Neural progenitor cell (in vitro differentiated cells): ENCODE data around the gene ANK3. TPM values are rescaled to one million over a fixed set of nuclear protein-coding genes. Genes with fewer than 3 reads are reported as not detected.

ENCODE experiments used
- DNase-seq: peaks from one replicate; pipeline ENCODE4 v3.0.0-alpha.2; 2016; ENCODE audit warnings: low spot score
- H2AFZ ChIP-seq: fragments of 200-600 bp; sonication (generic); replicated peaks from 2 replicates; pipeline ENCODE4 v1.6.1; 2016; ENCODE audit warnings: antibody characterized with exemption
- H3F3A ChIP-seq: fragments of 200-600 bp; sonication (generic); 2 replicates; pipeline ENCODE4 v1.6.1; 2016; ENCODE audit warnings: antibody characterized with exemption, low read depth
- H3K27ac ChIP-seq: fragments of 200-600 bp; sonication (generic); 2 replicates; pipeline ENCODE4 v1.5.1; 2016; ENCODE audit warnings: mild to moderate bottlenecking
- H3K27me3 ChIP-seq: fragments of 200-600 bp; sonication (generic); 2 replicates; pipeline ENCODE4 v1.6.1; 2016; ENCODE audit warnings: mild to moderate bottlenecking, moderate library complexity
- H3K36me3 ChIP-seq: fragments of 200-600 bp; sonication (generic); 2 replicates; pipeline ENCODE4 v1.5.1; 2016
- H3K4me1 ChIP-seq: fragments of 200-600 bp; sonication (generic); 2 replicates; pipeline ENCODE4 v1.6.1; 2016; ENCODE audit warnings: mixed run types
- H3K4me2 ChIP-seq: fragments of 200-600 bp; sonication (generic); 2 replicates; pipeline ENCODE4 v1.6.1; 2016
- H3K4me3 ChIP-seq: fragments of 200-600 bp; sonication (generic); 2 replicates; pipeline ENCODE4 v1.5.1; 2016
- H3K79me2 ChIP-seq: fragments of 200-600 bp; sonication (generic); 2 replicates; pipeline ENCODE4 v1.6.1; 2016; ENCODE audit warnings: low read depth
- H3K9ac ChIP-seq: fragments of 200-600 bp; sonication (generic); 2 replicates; pipeline ENCODE4 v1.6.1; 2016
- H3K9me3 ChIP-seq: fragments of 200-600 bp; sonication (generic); 2 replicates; pipeline ENCODE4 v1.5.1; 2016; ENCODE audit warnings: low read depth
- H4K20me1 ChIP-seq: fragments of 200-600 bp; sonication (generic); 2 replicates; pipeline ENCODE4 v1.6.1; 2016; ENCODE audit warnings: low read depth
- H3K27ac Mint-ChIP-seq: 3 replicates; pipeline ENCODE4 v1.8.0; 2021; ENCODE audit warnings: mixed read lengths
- H3K27me3 Mint-ChIP-seq: 2 replicates; pipeline ENCODE4 v1.8.0; 2022; ENCODE audit warnings: low read depth, mild to moderate bottlenecking, inconsistent platforms, moderate library complexity, mixed read lengths; ENCODE audit not compliant: insufficient read depth
- H3K36me3 Mint-ChIP-seq: 3 replicates; pipeline ENCODE4 v1.8.0; 2021; ENCODE audit warnings: mixed read lengths
- H3K4me1 Mint-ChIP-seq: 3 replicates; pipeline ENCODE4 v1.8.0; 2021; ENCODE audit warnings: mixed read lengths
- H3K4me3 Mint-ChIP-seq: 3 replicates; pipeline ENCODE4 v1.8.0; 2021; ENCODE audit warnings: mild to moderate bottlenecking, moderate library complexity, mixed read lengths
- H3K9me3 Mint-ChIP-seq: 3 replicates; pipeline ENCODE4 v1.8.0; 2020; ENCODE audit warnings: mixed read lengths
- EZH2 ChIP-seq: fragments of 200-600 bp; sonication (generic); IDR thresholded peaks from 2 replicates; pipeline ENCODE4 v1.6.1; 2017; ENCODE audit warnings: antibody characterized with exemption, mild to moderate bottlenecking, moderate library complexity
- EZH2phosphoT487 ChIP-seq: fragments of 200-600 bp; sonication (generic); IDR thresholded peaks from 2 replicates; pipeline ENCODE4 v1.6.1; 2017; ENCODE audit warnings: antibody characterized with exemption
- total RNA-seq: library from RNA; depleted of rRNA; stranded (reverse); fragments of >200 nt; gene quantifications from 2 replicates; pipeline ENCODE4 v1.2.3, GENCODE V29; 2015; ENCODE audit warnings: low replicate concordance
- TF ChIP-seq, protein P1 (sequence below): fragments of 200-600 bp; sonication (generic); IDR thresholded peaks from 2 replicates; pipeline ENCODE4 v1.5.1; 2017; ENCODE audit warnings: antibody characterized with exemption, mild to moderate bottlenecking

The ANK3 gene
- total RNA-seq, 1 donor from 2014 or later, result 54.1 TPM

DNA sequence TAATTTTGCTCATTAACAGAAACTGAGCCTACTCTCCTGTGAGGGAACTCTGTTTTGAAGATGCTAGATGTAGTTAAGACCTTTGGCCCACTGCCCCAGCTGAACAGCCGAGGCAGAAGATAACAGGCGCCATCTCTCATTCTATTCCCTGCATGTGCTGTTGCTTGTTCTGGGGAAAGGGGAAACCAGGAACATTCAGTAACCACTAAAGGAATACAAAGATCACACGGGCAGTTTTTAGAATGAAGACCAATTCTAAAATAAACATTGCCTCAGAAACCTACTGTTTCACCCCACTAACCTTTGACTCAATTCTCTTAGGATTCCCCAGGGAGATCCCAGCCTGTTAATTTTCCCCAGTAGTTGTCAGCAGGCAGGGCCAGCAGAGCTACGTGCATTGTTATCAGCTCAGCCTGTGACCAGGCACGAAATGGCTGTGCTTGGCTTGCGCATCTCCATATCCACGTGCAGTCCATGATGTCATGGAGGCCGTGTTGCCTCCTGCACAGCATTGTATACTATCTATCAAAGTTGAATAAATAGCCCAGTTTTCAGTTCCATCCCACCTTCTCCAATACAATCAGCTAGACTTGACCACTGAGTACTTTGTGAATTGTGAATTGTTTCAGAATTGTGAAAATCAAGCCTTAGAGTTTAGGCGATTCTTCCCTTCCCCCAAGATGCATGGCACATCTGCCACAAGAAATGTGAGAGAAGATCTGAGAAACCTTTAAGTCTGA, 36.0 kb downstream of the ANK3 start:
- Histone ChIP-seq H3F3A (peaks cover 3% of the 10 kb centered on the region), H3K36me3 (no peaks in the 10 kb centered on the region), H3K4me2 (peak overlapping the region; percentile 21), H4K20me1 (no peaks in the 10 kb centered on the region), H3K27me3 (no peaks in the 10 kb centered on the region), H2AFZ (peak overlapping the region; percentile 81), H3K79me2 (no peaks in the 10 kb centered on the region), H3K27ac (no peak overlapping the region), H3K9me3 (no peaks in the 10 kb centered on the region), H3K9ac (no peak overlapping the region), H3K4me1 (peaks cover 22% of the 10 kb centered on the region), H3K4me3 (no peak overlapping the region)
- no peaks in the 10 kb centered on the region for H3K36me3 Mint-ChIP-seq
- H3K4me3 Mint-ChIP-seq, result no peak overlapping the region
- DNase-seq, result peak; percentile 51
- no peaks in the 10 kb centered on the region for H3K27me3 Mint-ChIP-seq
- no peak overlapping the region for H3K27ac Mint-ChIP-seq
- TF ChIP-seq EZH2phosphoT487, result no peak
- no peak for TF ChIP-seq EZH2
- TF ChIP-seq, protein P1, sequence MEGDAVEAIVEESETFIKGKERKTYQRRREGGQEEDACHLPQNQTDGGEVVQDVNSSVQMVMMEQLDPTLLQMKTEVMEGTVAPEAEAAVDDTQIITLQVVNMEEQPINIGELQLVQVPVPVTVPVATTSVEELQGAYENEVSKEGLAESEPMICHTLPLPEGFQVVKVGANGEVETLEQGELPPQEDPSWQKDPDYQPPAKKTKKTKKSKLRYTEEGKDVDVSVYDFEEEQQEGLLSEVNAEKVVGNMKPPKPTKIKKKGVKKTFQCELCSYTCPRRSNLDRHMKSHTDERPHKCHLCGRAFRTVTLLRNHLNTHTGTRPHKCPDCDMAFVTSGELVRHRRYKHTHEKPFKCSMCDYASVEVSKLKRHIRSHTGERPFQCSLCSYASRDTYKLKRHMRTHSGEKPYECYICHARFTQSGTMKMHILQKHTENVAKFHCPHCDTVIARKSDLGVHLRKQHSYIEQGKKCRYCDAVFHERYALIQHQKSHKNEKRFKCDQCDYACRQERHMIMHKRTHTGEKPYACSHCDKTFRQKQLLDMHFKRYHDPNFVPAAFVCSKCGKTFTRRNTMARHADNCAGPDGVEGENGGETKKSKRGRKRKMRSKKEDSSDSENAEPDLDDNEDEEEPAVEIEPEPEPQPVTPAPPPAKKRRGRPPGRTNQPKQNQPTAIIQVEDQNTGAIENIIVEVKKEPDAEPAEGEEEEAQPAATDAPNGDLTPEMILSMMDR, result no peak
- no peaks in the 10 kb centered on the region for H3K9me3 Mint-ChIP-seq
- peaks cover 33% of the 10 kb centered on the region for H3K4me1 Mint-ChIP-seq

DNA sequence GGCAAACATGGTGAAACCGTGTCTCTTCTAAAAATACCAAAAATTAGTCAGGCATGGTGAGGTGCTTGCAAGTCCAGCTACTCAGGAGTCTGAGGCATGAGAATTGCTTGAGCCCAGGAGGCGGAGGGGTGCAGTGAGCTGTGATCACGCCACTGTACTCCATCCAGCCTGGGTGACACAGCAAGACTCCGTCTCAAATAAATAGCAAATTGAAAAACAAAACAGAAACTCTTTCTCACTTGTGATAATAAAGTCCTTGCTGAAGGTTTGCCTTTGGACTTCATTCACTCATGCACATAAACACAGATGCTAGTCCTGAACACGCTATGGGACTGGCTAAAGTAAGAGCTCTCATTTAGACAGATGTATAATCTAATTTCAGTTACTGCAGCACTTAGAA, 37.6 kb downstream of the ANK3 start:
- Histone ChIP-seq H3K4me1 (peaks cover 22% of the 10 kb centered on the region), H4K20me1 (no peaks in the 10 kb centered on the region), H3K27me3 (no peaks in the 10 kb centered on the region), H3F3A (peaks cover 3% of the 10 kb centered on the region), H3K79me2 (no peaks in the 10 kb centered on the region), H3K4me3 (no peak overlapping the region), H2AFZ (no peak overlapping the region), H3K36me3 (no peaks in the 10 kb centered on the region), H3K9ac (no peak overlapping the region), H3K9me3 (no peaks in the 10 kb centered on the region), H3K4me2 (no peak overlapping the region), H3K27ac (no peak overlapping the region)
- Mint-ChIP-seq H3K27me3 (no peaks in the 10 kb centered on the region), H3K27ac (no peak overlapping the region), H3K36me3 (no peaks in the 10 kb centered on the region), H3K9me3 (no peaks in the 10 kb centered on the region), H3K4me3 (no peak overlapping the region), H3K4me1 (peaks cover 34% of the 10 kb centered on the region)
- no peak for DNase-seq
- TF ChIP-seq, protein P1, result no peak
- no peak for TF ChIP-seq EZH2phosphoT487
- TF ChIP-seq EZH2, result no peak

DNA sequence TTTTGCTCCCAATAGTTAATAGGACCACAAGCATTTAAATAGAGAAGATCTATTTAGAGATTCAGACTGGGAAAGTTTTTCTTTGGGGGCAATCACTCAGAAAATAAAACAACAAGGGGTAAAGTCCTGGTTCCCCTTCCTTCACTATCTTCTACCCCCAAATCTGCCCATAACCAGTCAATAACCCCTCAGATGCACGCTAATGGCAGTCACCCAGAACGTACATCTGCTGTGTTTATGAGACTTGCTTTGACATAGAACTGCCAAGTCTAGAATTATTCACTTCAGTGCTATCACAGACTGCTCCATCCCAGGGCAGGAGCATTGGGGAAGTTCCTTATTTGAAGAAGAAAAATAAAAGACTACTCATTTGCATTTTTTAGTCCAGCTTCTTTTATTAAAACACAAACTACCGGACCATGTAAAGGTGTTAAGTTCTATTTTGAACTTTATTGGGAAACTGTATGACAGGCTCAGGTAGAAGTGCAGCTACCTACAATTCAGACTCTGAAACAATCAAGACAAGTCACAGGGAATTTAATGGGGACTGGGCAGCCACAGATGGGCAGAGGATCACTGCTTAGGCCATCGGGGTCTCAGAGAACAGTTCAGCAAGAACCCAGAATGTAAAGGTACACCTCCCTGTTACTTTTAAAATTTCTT, 38.4 kb downstream of the ANK3 start:
- DNase-seq, result no peak
- no peaks in the 10 kb centered on the region for H3K27me3 ChIP-seq
- peaks cover 34% of the 10 kb centered on the region for H3K4me1 Mint-ChIP-seq
- H3K4me2 ChIP-seq, result no peak overlapping the region
- no peak overlapping the region for H3K27ac ChIP-seq
- H3K9me3 Mint-ChIP-seq, result no peaks in the 10 kb centered on the region
- TF ChIP-seq, protein P1, result no peak
- TF ChIP-seq EZH2, result no peak
- no peak for TF ChIP-seq EZH2phosphoT487
- H2AFZ ChIP-seq, result no peak overlapping the region
- H3K9me3 ChIP-seq, result no peaks in the 10 kb centered on the region
- no peaks in the 10 kb centered on the region for H3K36me3 Mint-ChIP-seq
- no peak overlapping the region for H3K9ac ChIP-seq
- H3K4me1 ChIP-seq, result peaks cover 22% of the 10 kb centered on the region
- H3K27me3 Mint-ChIP-seq, result no peaks in the 10 kb centered on the region
- no peak overlapping the region for H3K27ac Mint-ChIP-seq
- H4K20me1 ChIP-seq, result no peaks in the 10 kb centered on the region
- peaks cover 3% of the 10 kb centered on the region for H3F3A ChIP-seq
- no peak overlapping the region for H3K4me3 Mint-ChIP-seq
- H3K36me3 ChIP-seq, result no peaks in the 10 kb centered on the region
- H3K4me3 ChIP-seq, result no peak overlapping the region
- no peaks in the 10 kb centered on the region for H3K79me2 ChIP-seq
